Measurements from ENCODE around the gene BMPER.

DNA sequence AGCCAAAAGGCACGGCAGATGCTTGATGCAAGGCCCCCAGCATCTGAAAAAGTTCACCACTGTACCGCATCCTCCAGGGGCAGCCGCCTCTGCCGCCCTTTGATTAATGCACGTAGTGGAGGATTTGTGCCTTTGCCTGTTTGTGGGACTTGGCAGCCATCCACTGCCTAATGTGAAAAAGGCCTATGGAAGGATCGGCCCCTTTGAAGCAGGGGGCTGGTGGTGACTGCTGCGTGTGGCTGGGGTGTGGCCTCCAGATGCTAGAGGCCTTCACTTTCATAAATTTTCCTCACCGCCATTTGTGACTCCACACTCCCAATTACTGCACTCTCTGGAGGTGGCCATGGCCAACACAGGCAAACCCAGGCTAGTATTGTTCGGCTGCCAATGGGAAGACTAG lies 226.0 kb downstream of the BMPER start:
- TF ChIP-seq ZNF70 (CRISPR knock-in tag; IDR thresholded peaks at IDR 0.05) (no peak), TCF4 (CRISPR knock-in tag; IDR thresholded peaks at IDR 0.05; ENCODE audit: borderline replicate concordance) (no peak), ZNF565 (CRISPR knock-in tag; conservative IDR thresholded peaks at IDR 0.05; ENCODE audit: low read depth) (no peak), PPARA (CRISPR knock-in tag; IDR thresholded peaks at IDR 0.05; ENCODE audit: borderline replicate concordance) (no peak), ZFP3 (CRISPR knock-in tag; IDR thresholded peaks at IDR 0.05) (no peak), BACH2 (CRISPR knock-in tag; IDR thresholded peaks at IDR 0.05; ENCODE audit: borderline replicate concordance) (no peak), ARNTL (CRISPR knock-in tag; IDR thresholded peaks at IDR 0.05; ENCODE audit: borderline replicate concordance, low read depth) (no peak), ZC3H10 (CRISPR knock-in tag; IDR thresholded peaks at IDR 0.05) (no peak), ISL1 (CRISPR knock-in tag; IDR thresholded peaks at IDR 0.05) (no peak)
- TF ChIP-seq, protein P1, sequence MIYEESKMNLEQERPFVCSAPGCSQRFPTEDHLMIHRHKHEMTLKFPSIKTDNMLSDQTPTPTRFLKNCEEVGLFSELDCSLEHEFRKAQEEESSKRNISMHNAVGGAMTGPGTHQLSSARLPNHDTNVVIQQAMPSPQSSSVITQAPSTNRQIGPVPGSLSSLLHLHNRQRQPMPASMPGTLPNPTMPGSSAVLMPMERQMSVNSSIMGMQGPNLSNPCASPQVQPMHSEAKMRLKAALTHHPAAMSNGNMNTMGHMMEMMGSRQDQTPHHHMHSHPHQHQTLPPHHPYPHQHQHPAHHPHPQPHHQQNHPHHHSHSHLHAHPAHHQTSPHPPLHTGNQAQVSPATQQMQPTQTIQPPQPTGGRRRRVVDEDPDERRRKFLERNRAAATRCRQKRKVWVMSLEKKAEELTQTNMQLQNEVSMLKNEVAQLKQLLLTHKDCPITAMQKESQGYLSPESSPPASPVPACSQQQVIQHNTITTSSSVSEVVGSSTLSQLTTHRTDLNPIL (CRISPR knock-in tag; IDR thresholded peaks at IDR 0.05; ENCODE audit: low read depth) = no peak

Measured in SK-N-SH treated with all-trans-retinoic acid at 6 μM for 48 hours (cell line).